Testis (tissue), 3 donors: Measurements from ENCODE around the gene SLITRK1. TPM values are rescaled to one million over a fixed set of nuclear protein-coding genes. Genes with fewer than 3 reads are reported as not detected.

Source experiments
- DNase-seq: peaks from one replicate; pipeline ENCODE4 v3.0.0-alpha.2; 2019
- H3K27ac ChIP-seq, 2 donors: fragments of 200-600 bp; sonication (generic); one replicate each; pipeline ENCODE4 v1.5.1; 2019
- H3K27me3 ChIP-seq: fragments of 200-600 bp; sonication (generic); one replicate; pipeline ENCODE4 v1.5.1; 2019
- H3K36me3 ChIP-seq: fragments of 200-600 bp; sonication (generic); one replicate; pipeline ENCODE4 v1.5.1; 2017; ENCODE audit warnings: low read depth; ENCODE audit errors: missing control alignments
- H3K4me1 ChIP-seq: fragments of 200-600 bp; sonication (generic); one replicate; pipeline ENCODE4 v1.5.1; 2019
- H3K4me3 ChIP-seq, 2 donors: fragments of 200-600 bp; sonication (generic); one replicate each; pipeline ENCODE4 v1.5.1; 2017 to 2019
- H3K9me3 ChIP-seq: fragments of 200-600 bp; sonication (generic); one replicate; pipeline ENCODE4 v1.5.1; 2017
- POLR2A ChIP-seq: fragments of 450-650 bp; IDR thresholded peaks from one replicate; pipeline ENCODE4 v1.6.1; 2017; ENCODE audit warnings: antibody characterized with exemption, mild to moderate bottlenecking, moderate library complexity
- WGBS, 2 donors: methylation state at CpG; one replicate each; pipeline ENCODE4 v1.1.5; 2018; 5-methylcytosine and 5-hydroxymethylcytosine counted together
- intact Hi-C: fragments of 100-400 bp; cut with DNase I; formaldehyde crosslinking; loops from one replicate; pipeline ENCODE4 v1.15.1; 2023; ENCODE audit warnings: low total_unique reads
- polyA plus RNA-seq: library from polyadenylated mRNA; stranded (reverse); fragments of 350-450 nt; fragmentation: Illumina TruSeq; extraction: RNeasy Lipid Tissue Mini Kit (QIAGEN cat#74804); gene quantifications from one replicate; pipeline ENCODE4 v1.2.3, GENCODE V29; 2014; ENCODE audit warnings: low read depth, low replicate concordance; ENCODE audit not compliant: insufficient read depth
- total RNA-seq, 2 donors: library from RNA; depleted of rRNA; stranded (reverse); fragments of >200 nt; gene quantifications; one replicate each; pipeline ENCODE4 v1.2.3, GENCODE V29; 2016
- TF ChIP-seq, protein P1 (sequence below), 3 experiments: fragments of 450-650 bp in 2 of 3; fragments of 200-600 bp in 1 of 3; sonication (generic) in 1 of 3; IDR thresholded peaks; one replicate each; pipeline ENCODE4 v1.5.1; 2016 to 2019; ENCODE audit warnings: antibody characterized with exemption in 3 of 3, mild to moderate bottlenecking in 2 of 3, moderate library complexity in 1 of 3

The SLITRK1 gene
- total and polyA plus RNA-seq, 3 donors from 2014 or later: 0.06 to 0.08 (median 0.08) TPM

DNA sequence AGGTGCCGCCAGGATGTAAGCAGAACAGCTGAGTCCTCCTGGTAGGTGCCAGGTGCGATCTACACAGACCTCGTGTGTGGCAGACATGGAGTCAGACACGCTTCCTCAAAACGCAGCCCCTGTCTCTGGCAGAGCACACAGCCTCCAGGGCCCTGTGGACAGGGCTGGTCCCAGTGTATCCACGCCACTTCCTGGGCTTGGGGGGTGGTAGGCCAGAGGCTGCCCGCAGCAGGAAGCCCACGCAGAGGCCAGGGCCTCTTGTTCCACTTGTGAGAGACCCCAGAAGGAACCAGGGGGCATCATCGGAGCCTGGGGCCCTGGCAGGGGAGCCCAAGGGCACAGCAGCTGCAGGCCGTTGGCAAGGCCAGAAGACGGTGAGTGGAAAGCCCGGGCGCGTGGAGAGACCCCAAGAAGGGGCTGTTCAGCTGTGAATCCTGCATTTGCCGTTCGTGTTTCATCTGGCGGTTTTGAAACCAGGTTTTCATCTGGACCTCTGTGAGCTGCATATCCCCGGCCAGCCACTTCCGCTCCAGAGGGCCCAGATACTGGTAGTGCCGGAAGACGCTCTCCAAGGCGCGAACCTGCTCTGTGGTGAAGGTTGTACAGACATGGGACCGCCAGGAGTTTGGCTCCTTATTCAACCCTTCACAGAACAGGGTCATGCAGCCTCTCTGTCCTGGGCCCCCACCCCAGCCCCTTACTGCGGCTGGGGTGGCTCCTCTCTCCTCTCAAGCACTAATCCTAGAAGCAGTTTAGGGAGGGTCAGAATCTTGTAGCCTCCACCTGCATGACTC is 25.1 kb upstream of the SLITRK1 start:
- no peak for TF ChIP-seq POLR2A
- TF ChIP-seq, protein P1, sequence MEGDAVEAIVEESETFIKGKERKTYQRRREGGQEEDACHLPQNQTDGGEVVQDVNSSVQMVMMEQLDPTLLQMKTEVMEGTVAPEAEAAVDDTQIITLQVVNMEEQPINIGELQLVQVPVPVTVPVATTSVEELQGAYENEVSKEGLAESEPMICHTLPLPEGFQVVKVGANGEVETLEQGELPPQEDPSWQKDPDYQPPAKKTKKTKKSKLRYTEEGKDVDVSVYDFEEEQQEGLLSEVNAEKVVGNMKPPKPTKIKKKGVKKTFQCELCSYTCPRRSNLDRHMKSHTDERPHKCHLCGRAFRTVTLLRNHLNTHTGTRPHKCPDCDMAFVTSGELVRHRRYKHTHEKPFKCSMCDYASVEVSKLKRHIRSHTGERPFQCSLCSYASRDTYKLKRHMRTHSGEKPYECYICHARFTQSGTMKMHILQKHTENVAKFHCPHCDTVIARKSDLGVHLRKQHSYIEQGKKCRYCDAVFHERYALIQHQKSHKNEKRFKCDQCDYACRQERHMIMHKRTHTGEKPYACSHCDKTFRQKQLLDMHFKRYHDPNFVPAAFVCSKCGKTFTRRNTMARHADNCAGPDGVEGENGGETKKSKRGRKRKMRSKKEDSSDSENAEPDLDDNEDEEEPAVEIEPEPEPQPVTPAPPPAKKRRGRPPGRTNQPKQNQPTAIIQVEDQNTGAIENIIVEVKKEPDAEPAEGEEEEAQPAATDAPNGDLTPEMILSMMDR (IDR thresholded peaks at IDR 0.05): no peak
- no peaks in the 10 kb centered on the region for H3K27me3 ChIP-seq
- no peaks in the 10 kb centered on the region for H3K36me3 ChIP-seq
- H3K4me1 ChIP-seq: no peaks in the 10 kb centered on the region
- WGBS, 2 donors: 66 to 82% methylated on average over 13 to 25 of the region's 25 CpGs
- DNase-seq: peak; percentile 22
- intact Hi-C loops: no loop called here
- H3K4me3 ChIP-seq: peak overlapping the region; percentile 12 to 29
- no peaks in the 10 kb centered on the region for H3K9me3 ChIP-seq
- H3K27ac ChIP-seq: no peak overlapping the region

DNA sequence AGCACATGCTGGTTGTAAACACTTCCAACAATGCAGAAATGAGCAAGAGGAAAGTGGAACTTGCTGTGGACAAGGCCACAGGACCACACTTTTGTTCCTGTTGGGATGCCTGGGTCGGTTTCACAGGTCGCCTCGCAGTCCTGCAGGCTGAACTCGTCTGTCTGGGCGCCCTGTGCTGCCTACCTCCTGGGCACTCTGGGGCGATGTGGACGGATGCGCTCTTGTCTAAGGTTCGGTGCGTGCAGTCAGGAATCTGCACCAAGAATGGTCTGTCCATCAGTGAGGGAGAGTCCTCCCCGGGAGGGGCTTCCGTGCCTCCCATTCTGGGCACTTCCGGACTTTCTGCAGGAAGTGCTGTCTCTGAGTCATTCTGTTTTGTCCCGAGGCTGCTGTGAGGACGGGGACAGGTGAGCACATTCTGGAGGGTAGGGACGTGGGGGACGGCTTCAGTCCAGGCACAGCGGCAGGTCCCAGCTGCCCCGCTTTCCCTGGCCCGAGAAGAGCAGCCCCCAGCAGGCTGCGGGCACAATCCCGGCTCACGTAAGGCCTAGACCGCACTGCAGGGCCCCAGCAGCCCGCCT is 24.1 kb upstream of the SLITRK1 start:
- TF ChIP-seq, protein P1 (IDR thresholded peaks at IDR 0.05): no peak
- no peak for TF ChIP-seq POLR2A
- intact Hi-C loops: no loop called here
- Histone ChIP-seq H3K4me1 (no peaks in the 10 kb centered on the region), H3K27me3 (no peaks in the 10 kb centered on the region), H3K36me3 (no peaks in the 10 kb centered on the region), H3K4me3 (peak overlapping the region; percentile 24 to 29), H3K9me3 (no peaks in the 10 kb centered on the region), H3K27ac (no peak overlapping the region)
- WGBS, 2 donors: 71 to 90% methylated on average over 13 to 25 of the region's 25 CpGs
- peak; percentile 32 for DNase-seq

DNA sequence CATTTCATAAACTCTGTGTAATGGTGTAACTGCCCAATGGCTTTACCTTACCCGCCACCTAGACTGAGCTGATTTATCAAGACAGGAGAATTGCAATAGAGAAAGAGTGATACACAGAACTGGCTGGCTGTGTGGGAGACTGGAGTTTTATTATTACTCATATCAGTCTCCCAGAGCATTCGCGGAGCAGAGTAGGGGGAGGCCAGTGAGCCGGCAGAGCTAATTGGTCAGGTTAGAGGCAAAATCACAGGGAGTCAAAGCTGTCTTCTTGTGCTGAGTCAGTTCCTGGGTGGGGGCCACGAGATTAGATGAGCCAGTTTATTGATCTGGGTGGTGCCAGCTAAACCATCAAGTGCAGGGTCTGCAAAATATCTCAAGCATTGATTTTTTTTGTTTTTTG is 23.4 kb upstream of the SLITRK1 start:
- 47 to 52% methylated on average over 5 of the region's 5 CpGs for WGBS, 2 donors
- intact Hi-C loops: no loop called here
- DNase-seq: no peak
- no peak for TF ChIP-seq POLR2A
- Histone ChIP-seq H3K9me3 (no peaks in the 10 kb centered on the region), H3K36me3 (no peaks in the 10 kb centered on the region), H3K4me1 (no peaks in the 10 kb centered on the region), H3K27me3 (no peaks in the 10 kb centered on the region), H3K27ac (no peak overlapping the region), H3K4me3 (peak overlapping the region in 1 of 2 donors; percentile 29)

DNA sequence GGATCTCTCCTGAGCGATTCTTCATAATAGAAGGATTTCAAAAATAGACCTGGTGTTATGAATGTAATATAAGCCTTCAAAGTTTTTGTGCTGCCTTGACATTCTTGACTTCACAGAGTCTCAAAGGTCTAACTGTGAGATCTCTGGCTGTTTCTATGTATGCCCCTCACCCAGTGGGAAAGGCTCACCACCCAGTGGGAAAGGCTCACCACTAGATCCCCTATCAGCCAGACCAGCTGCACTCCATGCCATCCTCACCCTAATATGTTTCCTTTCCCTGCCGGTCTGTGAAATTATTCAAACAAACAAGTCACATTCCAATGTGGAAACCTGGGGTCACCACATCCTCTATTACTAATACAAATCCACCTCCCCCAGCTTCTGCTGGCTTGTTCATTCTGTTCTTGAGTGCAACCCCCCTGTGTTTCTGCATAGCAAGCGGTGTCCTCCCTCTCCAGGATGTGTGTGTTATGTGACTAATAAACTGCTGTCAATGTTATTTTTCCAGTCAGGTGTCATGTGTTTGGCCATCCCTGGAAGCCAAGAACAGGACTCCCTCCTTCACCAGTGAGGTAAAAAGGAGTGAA is 13.8 kb upstream of the SLITRK1 start:
- 64 to 75% methylated on average over 3 of the region's 3 CpGs for WGBS, 2 donors
- Histone ChIP-seq H3K9me3 (no peaks in the 10 kb centered on the region), H3K27me3 (no peaks in the 10 kb centered on the region), H3K4me1 (no peaks in the 10 kb centered on the region), H3K27ac (no peak overlapping the region), H3K4me3 (no peak overlapping the region), H3K36me3 (no peaks in the 10 kb centered on the region)
- TF ChIP-seq, protein P1 (IDR thresholded peaks at IDR 0.05): no peak
- TF ChIP-seq POLR2A: no peak
- DNase-seq: no peak
- intact Hi-C loops: no loop called here

DNA sequence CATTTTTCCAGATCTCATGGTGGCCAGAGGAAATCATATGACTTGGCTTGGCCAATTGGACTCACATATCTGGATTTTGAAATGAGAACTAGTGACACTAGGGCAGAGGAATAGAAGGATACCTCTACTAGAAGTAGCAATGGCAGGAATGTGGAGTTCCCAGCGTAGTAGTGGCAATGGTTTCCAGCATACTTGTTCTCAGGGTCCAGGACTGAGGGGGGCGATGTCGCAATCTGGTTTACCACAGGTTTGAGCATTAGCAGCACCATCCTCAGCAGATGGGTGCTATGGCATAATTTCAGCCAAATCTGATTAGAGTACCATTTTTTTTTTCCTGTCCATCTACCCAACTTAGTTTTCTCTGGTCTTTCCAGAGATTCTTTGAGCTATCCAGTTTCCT is 8.1 kb upstream of the SLITRK1 start:
- TF ChIP-seq, protein P1 (IDR thresholded peaks at IDR 0.05): no peak
- TF ChIP-seq POLR2A: no peak
- DNase-seq: no peak
- Histone ChIP-seq H3K36me3 (no peaks in the 10 kb centered on the region), H3K9me3 (no peaks in the 10 kb centered on the region), H3K27me3 (no peaks in the 10 kb centered on the region), H3K4me3 (no peak overlapping the region), H3K4me1 (no peaks in the 10 kb centered on the region), H3K27ac (no peak overlapping the region)
- WGBS, 2 donors: 92 to 93% methylated on average over 3 of the region's 3 CpGs
- intact Hi-C loops: no loop called here
